Keratinocyte (primary cell): ENCODE results near the gene PNP. TPM values are rescaled to one million over a fixed set of nuclear protein-coding genes. Genes with fewer than 3 reads are reported as not detected.

Source experiments
- DNase-seq: peaks from one replicate; pipeline ENCODE4 v3.0.0-alpha.2; 2011; ENCODE audit warnings: low read depth, missing footprints, low spot score
- FAIRE-seq: peaks from 2 replicates; lab custom pipeline; 2011; peaks lifted over from hg19 to GRCh38; lab: Jason Lieb, UNC
- H2AFZ ChIP-seq: 2 replicates; pipeline ENCODE4 v1.6.0; 2012; ENCODE audit warnings: low read length, control low read depth, inconsistent platforms; ENCODE audit not compliant: control insufficient read depth
- H3K27ac ChIP-seq: 2 replicates; pipeline ENCODE4 v1.5.1; 2011; ENCODE audit warnings: low read length; ENCODE audit not compliant: control insufficient read depth, insufficient read depth
- H3K27me3 ChIP-seq: 3 replicates; pipeline ENCODE4 v1.6.0; 2011; ENCODE audit warnings: low read length; ENCODE audit not compliant: control insufficient read depth, insufficient read depth; ENCODE audit errors: extremely low read depth
- H3K36me3 ChIP-seq, 2 experiments: 2 replicates in 1 of 2; 3 replicates in 1 of 2; pipeline ENCODE4 v1.5.1; 2011; ENCODE audit warnings: low read length in 2 of 2, mild to moderate bottlenecking in 1 of 2; ENCODE audit not compliant: control insufficient read depth in 2 of 2, insufficient read depth in 2 of 2; ENCODE audit errors: extremely low read depth in 1 of 2
- H3K4me1 ChIP-seq: 3 replicates; pipeline ENCODE4 v1.5.1; 2011; ENCODE audit warnings: low read length; ENCODE audit not compliant: control insufficient read depth, insufficient read depth; ENCODE audit errors: extremely low read depth
- H3K4me2 ChIP-seq: 3 replicates; pipeline ENCODE4 v1.6.0; 2011; ENCODE audit warnings: low read depth, low read length; ENCODE audit not compliant: control insufficient read depth, insufficient read depth; ENCODE audit errors: extremely low read depth
- H3K4me3 ChIP-seq, 3 experiments: fragments of 200-600 bp in 1 of 3; sonication (generic) in 1 of 3; 2 replicates in 2 of 3; 3 replicates in 1 of 3; pipeline ENCODE4 v1.5.1; 2011 to 2016; ENCODE audit warnings: low read length in 3 of 3, mild to moderate bottlenecking in 3 of 3, control low read depth in 2 of 3, inconsistent platforms in 1 of 3, low read depth in 1 of 3, mixed read lengths in 1 of 3, mixed run types in 1 of 3, moderate library complexity in 1 of 3; ENCODE audit not compliant: control insufficient read depth in 2 of 3, insufficient read depth in 2 of 3; ENCODE audit errors: extremely low read depth in 1 of 3
- H3K79me2 ChIP-seq: 2 replicates; pipeline ENCODE4 v1.6.0; 2012; ENCODE audit warnings: low read length; ENCODE audit not compliant: control insufficient read depth, insufficient read depth
- H3K9ac ChIP-seq: 3 replicates; pipeline ENCODE4 v1.6.0; 2011; ENCODE audit warnings: low read length; ENCODE audit not compliant: control insufficient read depth, insufficient read depth; ENCODE audit errors: extremely low read depth
- H3K9me1 ChIP-seq: 3 replicates; pipeline ENCODE4 v1.6.0; 2011; ENCODE audit warnings: low read length; ENCODE audit not compliant: control insufficient read depth, insufficient read depth; ENCODE audit errors: extremely low read depth
- H3K9me3 ChIP-seq: 2 replicates; pipeline ENCODE4 v1.5.1; 2012; ENCODE audit warnings: low read depth, low read length; ENCODE audit not compliant: control insufficient read depth
- H4K20me1 ChIP-seq: 3 replicates; pipeline ENCODE4 v1.6.0; 2011; ENCODE audit warnings: low read length; ENCODE audit not compliant: control insufficient read depth, insufficient read depth; ENCODE audit errors: extremely low read depth
- CTCF ChIP-seq, 3 experiments: IDR thresholded peaks in 1 of 3; conservative IDR thresholded peaks in 1 of 3; optimal IDR thresholded peaks in 1 of 3; 2 replicates in 2 of 3; 3 replicates in 1 of 3; pipeline versions ENCODE3 to v1.5.1; 2011; ENCODE audit warnings: low read length in 3 of 3, mild to moderate bottlenecking in 3 of 3, moderate library complexity in 2 of 3, control low read depth in 1 of 3, inconsistent platforms in 1 of 3; ENCODE audit not compliant: insufficient read depth in 2 of 3; ENCODE audit errors: extremely low read depth in 1 of 3
- EZH2 ChIP-seq: IDR thresholded peaks from one replicate; pipeline ENCODE4 v1.6.1; 2012; ENCODE audit warnings: inconsistent platforms, mild to moderate bottlenecking, low read length, moderate library complexity
- dilution Hi-C: fragments of 300-500 bp; cut with MboI; formaldehyde crosslinking; loops from one replicate; pipeline ENCODE4 v1.7.0; 2020; ENCODE audit warnings: low sequenced_read_pairs; ENCODE audit not compliant: extremely low pct_ligation_motif_present
- polyA plus RNA-seq, 5 experiments: library from polyadenylated mRNA; depleted of rRNA in 3 of 5; stranded (reverse) in 3 of 5; stranded (forward) in 1 of 5; unstranded in 1 of 5; fragments of >200 nt; gene quantifications; 1 replicate in 1 of 5; 2 replicates in 3 of 5; 3 replicates in 1 of 5; pipeline versions ENCODE4 v1.2.1 to v1.2.3, GENCODE V29; 2011 to 2012; ENCODE audit warnings: missing spikeins in 2 of 5, low read depth in 1 of 5, low replicate concordance in 1 of 5

The PNP gene
- polyA plus RNA-seq, 1 donor (not counting 4 experiments of a cell fraction or from before 2014, with no cell fraction given), result 325 TPM

GRCh38 chr14:20438664-20439063 lies 30.5 kb upstream of the PNP start:
- H3K4me2 ChIP-seq, result no peak overlapping the region
- no peak overlapping the region for H2AFZ ChIP-seq
- no peaks in the 10 kb centered on the region for H3K9me3 ChIP-seq
- FAIRE-seq (no peak), DNase-seq (no peak)
- H3K36me3 ChIP-seq, result no peaks in the 10 kb centered on the region
- H4K20me1 ChIP-seq, result no peaks in the 10 kb centered on the region
- no peak overlapping the region for H3K9ac ChIP-seq
- dilution Hi-C loops, result no loop called here
- H3K9me1 ChIP-seq, result no peaks in the 10 kb centered on the region
- TF ChIP-seq EZH2, result no peak
- TF ChIP-seq CTCF (optimal IDR thresholded peaks at IDR 0.05 in 1 of 3, IDR thresholded peaks at IDR 0.05 in 1 of 3, conservative IDR thresholded peaks at IDR 0.05 in 1 of 3; ENCODE audit: extremely low read depth in 1 of 3, insufficient read depth in 2 of 3, low read length in 3 of 3), result no peak
- no peak overlapping the region for H3K4me3 ChIP-seq
- no peaks in the 10 kb centered on the region for H3K4me1 ChIP-seq
- no peak overlapping the region for H3K27ac ChIP-seq
- no peaks in the 10 kb centered on the region for H3K79me2 ChIP-seq
- H3K27me3 ChIP-seq, result peaks cover 20% of the 10 kb centered on the region

- Histone ChIP-seq H2AFZ (no peak overlapping the region), H3K4me1 (no peaks in the 10 kb centered on the region), H3K27me3 (peaks cover 8% of the 10 kb centered on the region), H4K20me1 (no peaks in the 10 kb centered on the region), H3K4me3 (no peak overlapping the region), H3K27ac (no peak overlapping the region), H3K36me3 (peaks cover 0 to 1% of the 10 kb centered on the region in 2 experiments), H3K9me1 (no peaks in the 10 kb centered on the region), H3K79me2 (no peaks in the 10 kb centered on the region), H3K9ac (no peak overlapping the region), H3K9me3 (no peaks in the 10 kb centered on the region), H3K4me2 (no peak overlapping the region)
- FAIRE-seq (no peak), DNase-seq (no peak)
- dilution Hi-C loops, result no loop called here
- TF ChIP-seq CTCF (optimal IDR thresholded peaks at IDR 0.05 in 1 of 3, IDR thresholded peaks at IDR 0.05 in 1 of 3, conservative IDR thresholded peaks at IDR 0.05 in 1 of 3; ENCODE audit: extremely low read depth in 1 of 3, insufficient read depth in 2 of 3, low read length in 3 of 3) (no peak), EZH2 (no peak)
Observed at GRCh38 chr14:20440465-20440864, 28.7 kb upstream of the PNP start.
